ENCODE data around the gene TNFRSF21.
"Not testable (repeated sequence)": the region's sequence is repeated elsewhere in the genome, so short reads cannot be mapped to it uniquely, and the experiment has no call there.

TNFRSF21 gene

GRCh38 chr6:47286301-47286700, 23.4 kb downstream of the TNFRSF21 start:
- DNase-seq, result no peak

- no peak for DNase-seq
Measured at GRCh38 chr6:47283993-47284392, 25.7 kb downstream of the TNFRSF21 start.

- DNase-seq, result no peak
Measured at GRCh38 chr6:47278545-47278944, 31.2 kb downstream of the TNFRSF21 start.

- no peak for DNase-seq
Measured at GRCh38 chr6:47277702-47278101, 32.0 kb downstream of the TNFRSF21 start.

- DNase-seq, result no peak
Measured at GRCh38 chr6:47276377-47276776, 33.3 kb downstream of the TNFRSF21 start.

- no peak for DNase-seq
Measured at GRCh38 chr6:47275640-47276039, 34.1 kb downstream of the TNFRSF21 start.

- DNase-seq, result not testable (repeated sequence)
Measured at GRCh38 chr6:47275132-47275531, 34.6 kb downstream of the TNFRSF21 start.

GRCh38 chr6:47268572-47269187, 41.0 kb downstream of the TNFRSF21 start:
- DNase-seq, result no peak

- no peak for DNase-seq
Measured at GRCh38 chr6:47267301-47267700, 42.4 kb downstream of the TNFRSF21 start.

GRCh38 chr6:47265971-47266370, 43.7 kb downstream of the TNFRSF21 start:
- DNase-seq, result no peak

GRCh38 chr6:47264775-47265184, 44.9 kb downstream of the TNFRSF21 start:
- no peak for DNase-seq

GRCh38 chr6:47263268-47263667, 46.4 kb downstream of the TNFRSF21 start:
- DNase-seq, result no peak

- no peak for DNase-seq
Measured at GRCh38 chr6:47262231-47262630, 47.5 kb downstream of the TNFRSF21 start.

GRCh38 chr6:47261191-47261590, 48.5 kb downstream of the TNFRSF21 start:
- DNase-seq, result no peak

- DNase-seq, result no peak
Measured at GRCh38 chr6:47260021-47260420, 49.7 kb downstream of the TNFRSF21 start.

- no peak for DNase-seq
Measured at GRCh38 chr6:47258724-47259347, 50.9 kb downstream of the TNFRSF21 start.

- no peak for DNase-seq
Measured at GRCh38 chr6:47256981-47257730, 52.5 kb downstream of the TNFRSF21 start.

- DNase-seq, result no peak
Measured at GRCh38 chr6:47256361-47256760, 53.3 kb downstream of the TNFRSF21 start.

GRCh38 chr6:47254906-47255305, 54.8 kb downstream of the TNFRSF21 start:
- no peak for DNase-seq

GRCh38 chr6:47254051-47254450, 55.7 kb downstream of the TNFRSF21 start:
- DNase-seq, result no peak

- DNase-seq, result no peak
Measured at GRCh38 chr6:47253136-47253535, 56.6 kb downstream of the TNFRSF21 start.

- no peak for DNase-seq
Measured at GRCh38 chr6:47252633-47253032, 57.1 kb downstream of the TNFRSF21 start.

GRCh38 chr6:47251396-47251795, 58.3 kb downstream of the TNFRSF21 start:
- no peak for DNase-seq

- DNase-seq, result no peak
Measured at GRCh38 chr6:47250302-47250701, 59.4 kb downstream of the TNFRSF21 start.

All from activated CD4-positive, alpha-beta T cell treated with anti-CD3 and anti-CD28 coated beads, Interleukin-2, amount 50 U/mL, for 16 hours (primary cell).